Glutamatergic neuron (in vitro differentiated cells): ENCODE data around the gene MTPN. TPM values are rescaled to one million over a fixed set of nuclear protein-coding genes. Genes with fewer than 3 reads are reported as not detected.

Experiments used
- DNase-seq: peaks from one replicate; pipeline ENCODE4 v3.0.0; 2022
- H3K27ac Mint-ChIP-seq: one replicate; pipeline ENCODE4 v1.8.0; 2020; ENCODE audit warnings: mild to moderate bottlenecking, mixed read lengths, inconsistent platforms; ENCODE audit not compliant: unreplicated experiment
- H3K27me3 Mint-ChIP-seq: one replicate; pipeline ENCODE4 v1.8.0; 2020; ENCODE audit warnings: mild to moderate bottlenecking, moderate library complexity, mixed read lengths, inconsistent platforms; ENCODE audit not compliant: unreplicated experiment
- H3K36me3 Mint-ChIP-seq: one replicate; pipeline ENCODE4 v1.8.0; 2020; ENCODE audit warnings: mild to moderate bottlenecking, mixed read lengths, inconsistent platforms; ENCODE audit not compliant: unreplicated experiment
- H3K4me1 Mint-ChIP-seq: one replicate; pipeline ENCODE4 v1.8.0; 2020; ENCODE audit warnings: mild to moderate bottlenecking, low read depth, mixed read lengths, inconsistent platforms; ENCODE audit not compliant: unreplicated experiment
- H3K4me3 Mint-ChIP-seq: one replicate; pipeline ENCODE4 v1.8.0; 2020; ENCODE audit warnings: mild to moderate bottlenecking, mixed read lengths, inconsistent platforms; ENCODE audit not compliant: unreplicated experiment
- H3K9me3 Mint-ChIP-seq: one replicate; pipeline ENCODE4 v1.8.0; 2020; ENCODE audit warnings: mild to moderate bottlenecking, moderate library complexity, mixed read lengths, inconsistent platforms; ENCODE audit not compliant: unreplicated experiment
- CTCF ChIP-seq: fragments of 200-600 bp; sonication (generic); IDR thresholded peaks from one replicate; pipeline ENCODE4 v1.5.0; 2021; ENCODE audit not compliant: partially characterized antibody, unreplicated experiment
- total RNA-seq: library from RNA; stranded (reverse); fragmentation: NEBNext Ultra II Directional; extraction: Animal tissue kit (Norgen Biotek cat#: 25700); gene quantifications from one replicate; pipeline ENCODE4 v1.2.1, GENCODE V29; 2021; ENCODE audit not compliant: unreplicated experiment

Gene MTPN
- total RNA-seq, 1 donor from 2014 or later: 181 TPM

GRCh38 chr7:136016649-136017395 lies 39.7 kb upstream of the MTPN start:
- Mint-ChIP-seq H3K9me3 (no peaks in the 10 kb centered on the region), H3K4me3 (no peak overlapping the region), H3K4me1 (no peaks in the 10 kb centered on the region), H3K36me3 (no peaks in the 10 kb centered on the region), H3K27ac (no peak overlapping the region), H3K27me3 (no peaks in the 10 kb centered on the region)
- no peak for TF ChIP-seq CTCF
- DNase-seq: no peak

GRCh38 chr7:136015638-136016037 lies 38.5 kb upstream of the MTPN start:
- no peak overlapping the region for H3K4me3 Mint-ChIP-seq
- H3K36me3 Mint-ChIP-seq: no peaks in the 10 kb centered on the region
- H3K4me1 Mint-ChIP-seq: no peaks in the 10 kb centered on the region
- DNase-seq: no peak
- no peaks in the 10 kb centered on the region for H3K27me3 Mint-ChIP-seq
- H3K9me3 Mint-ChIP-seq: no peaks in the 10 kb centered on the region
- no peak overlapping the region for H3K27ac Mint-ChIP-seq
- no peak for TF ChIP-seq CTCF

- H3K36me3 Mint-ChIP-seq: no peaks in the 10 kb centered on the region
- no peaks in the 10 kb centered on the region for H3K4me1 Mint-ChIP-seq
- TF ChIP-seq CTCF: no peak
- no peaks in the 10 kb centered on the region for H3K9me3 Mint-ChIP-seq
- H3K27me3 Mint-ChIP-seq: no peaks in the 10 kb centered on the region
- no peak for DNase-seq
- no peak overlapping the region for H3K4me3 Mint-ChIP-seq
- no peak overlapping the region for H3K27ac Mint-ChIP-seq
These were observed 37.5 kb upstream of the MTPN start for GRCh38 chr7:136014659-136015058.

GRCh38 chr7:136012238-136012637 lies 35.1 kb upstream of the MTPN start:
- Mint-ChIP-seq H3K27ac (no peak overlapping the region), H3K27me3 (no peaks in the 10 kb centered on the region), H3K36me3 (no peaks in the 10 kb centered on the region), H3K9me3 (no peaks in the 10 kb centered on the region), H3K4me3 (no peak overlapping the region), H3K4me1 (peaks cover 8% of the 10 kb centered on the region)
- TF ChIP-seq CTCF: no peak
- DNase-seq: no peak

- H3K4me1 Mint-ChIP-seq: peaks cover 9% of the 10 kb centered on the region
- H3K27me3 Mint-ChIP-seq: no peaks in the 10 kb centered on the region
- H3K27ac Mint-ChIP-seq: no peak overlapping the region
- DNase-seq: no peak
- peaks cover 2% of the 10 kb centered on the region for H3K9me3 Mint-ChIP-seq
- peak; percentile 92 for TF ChIP-seq CTCF
- H3K36me3 Mint-ChIP-seq: peaks cover 4% of the 10 kb centered on the region
- no peak overlapping the region for H3K4me3 Mint-ChIP-seq
These were observed 32.4 kb upstream of the MTPN start for GRCh38 chr7:136009488-136010079.
